H1 (cell line): ENCODE results near the gene TFDP1. TPM values are rescaled to one million over a fixed set of nuclear protein-coding genes. Genes with fewer than 3 reads are reported as not detected.
A peak's percentile ranks its signal among the peaks of the same experiment; 100 is the strongest.

Experiments
- CTCF ChIA-PET: fragments of 300-600 bp; sonication (Branson Sonifier 250); formaldehyde crosslinking; loops from one replicate; lab custom pipeline; 2021; ENCODE audit not compliant: partially characterized antibody; lab: Charles Lee
- POLR2A ChIA-PET: fragments of 300-600 bp; sonication (Branson Sonifier 250); formaldehyde crosslinking; loops from one replicate; lab custom pipeline; 2021; ENCODE audit warnings: inconsistent platforms; ENCODE audit not compliant: partially characterized antibody; lab: Charles Lee
- DNase-seq, 2 experiments: peaks; one replicate each; pipeline versions ENCODE4 v3.0.0 to v3.0.0-alpha.2; 2010 to 2022; ENCODE audit warnings: low spot score in 2 of 2, low read depth in 1 of 2, mixed read lengths in 1 of 2
- FAIRE-seq: peaks from 2 replicates; lab custom pipeline; 2011; peaks lifted over from hg19 to GRCh38; lab: Jason Lieb, UNC
- H2AFZ ChIP-seq: 2 replicates; pipeline ENCODE4 v1.8.1; 2012; ENCODE audit warnings: low read length, inconsistent platforms
- H2AK5ac ChIP-seq: 2 replicates; pipeline ENCODE4 v1.6.1; 2013; ENCODE audit warnings: low read depth, low read length
- H2BK120ac ChIP-seq: replicated peaks from 2 replicates; pipeline ENCODE3; 2013; ENCODE audit warnings: low read depth, low read length, inconsistent platforms
- H2BK12ac ChIP-seq: 2 replicates; pipeline ENCODE4 v1.6.1; 2013; ENCODE audit warnings: low read depth, low read length
- H2BK15ac ChIP-seq: 2 replicates; pipeline ENCODE4 v1.6.1; 2013; ENCODE audit warnings: low read length
- H2BK20ac ChIP-seq: 2 replicates; pipeline ENCODE4 v1.6.1; 2013; ENCODE audit warnings: low read length
- H2BK5ac ChIP-seq: 2 replicates; pipeline ENCODE4 v1.6.1; 2013; ENCODE audit warnings: low read depth, low read length
- H3K14ac ChIP-seq: 2 replicates; pipeline ENCODE4 v1.6.1; 2013; ENCODE audit warnings: inconsistent platforms; ENCODE audit not compliant: insufficient read length
- H3K18ac ChIP-seq: 2 replicates; pipeline ENCODE4 v1.6.1; 2013; ENCODE audit warnings: low read length; ENCODE audit errors: extremely low read depth
- H3K23ac ChIP-seq: 2 replicates; pipeline ENCODE4 v1.6.1; 2013; ENCODE audit warnings: inconsistent platforms; ENCODE audit not compliant: insufficient read length
- H3K23me2 ChIP-seq: 2 replicates; pipeline ENCODE4 v1.6.1; 2013; ENCODE audit warnings: low read depth, low read length
- H3K27ac ChIP-seq: 2 replicates; pipeline ENCODE4 v1.6.1; 2011; ENCODE audit warnings: low read depth, low read length, inconsistent platforms
- H3K27me3 ChIP-seq, 4 experiments: replicated peaks in 1 of 4; 1 replicate in 1 of 4; 2 replicates in 3 of 4; pipeline versions ENCODE4 v1.6.1 to v1.8.1; 2011 to 2013; ENCODE audit warnings: low read length in 3 of 4, mild to moderate bottlenecking in 3 of 4, inconsistent platforms in 2 of 4, mixed read lengths in 2 of 4, moderate library complexity in 1 of 4; ENCODE audit not compliant: control insufficient read depth in 3 of 4, insufficient read depth in 3 of 4; ENCODE audit errors: extremely low read depth in 1 of 4
- H3K36me3 ChIP-seq, 4 experiments: 2 replicates each; pipeline versions ENCODE4 v1.6.1 to v1.8.1; 2011 to 2013; ENCODE audit warnings: mild to moderate bottlenecking in 4 of 4, low read length in 3 of 4, moderate library complexity in 2 of 4, control low read depth in 1 of 4, inconsistent platforms in 1 of 4; ENCODE audit not compliant: insufficient read depth in 4 of 4, control insufficient read depth in 2 of 4
- H3K4ac ChIP-seq: replicated peaks from 2 replicates; pipeline ENCODE3; 2013; ENCODE audit warnings: low read length, low read depth, mixed read lengths, inconsistent platforms; ENCODE audit not compliant: insufficient read length
- H3K4me1 ChIP-seq, 4 experiments: replicated peaks in 1 of 4; 1 replicate in 1 of 4; 2 replicates in 3 of 4; pipeline versions ENCODE4 v1.6.1 to v1.8.1; 2011 to 2013; ENCODE audit warnings: low read length in 3 of 4, inconsistent platforms in 2 of 4, mixed read lengths in 1 of 4; ENCODE audit not compliant: insufficient read depth in 4 of 4, control insufficient read depth in 3 of 4
- H3K4me2 ChIP-seq, 2 experiments: 2 replicates each; pipeline versions ENCODE4 v1.6.1 to v1.8.1; 2011 to 2013; ENCODE audit warnings: low read depth in 2 of 2, low read length in 2 of 2, control low read depth in 1 of 2, inconsistent platforms in 1 of 2, mild to moderate bottlenecking in 1 of 2; ENCODE audit not compliant: insufficient read depth in 1 of 2
- H3K4me3 ChIP-seq, 4 experiments: fragments of 200-600, 300-600 bp in 1 of 4; sonication (generic), shearing (Covaris generic), sonication (Bioruptor Twin) in 1 of 4; 2 replicates each; pipeline versions ENCODE4 v1.5.1 to v1.8.1; 2011 to 2016; ENCODE audit warnings: low read length in 4 of 4, low read depth in 3 of 4, control low read depth in 2 of 4, inconsistent platforms in 2 of 4, mild to moderate bottlenecking in 2 of 4, mixed read lengths in 1 of 4, moderate library complexity in 1 of 4; ENCODE audit not compliant: insufficient read depth in 2 of 4; ENCODE audit errors: extremely low read depth in 1 of 4
- H3K56ac ChIP-seq: replicated peaks from 2 replicates; pipeline ENCODE3; 2013; ENCODE audit warnings: low read depth, mild to moderate bottlenecking, mixed read lengths, low read length, inconsistent platforms; ENCODE audit not compliant: insufficient read length
- H3K79me1 ChIP-seq: 2 replicates; pipeline ENCODE4 v1.6.1; 2013; ENCODE audit warnings: low read depth, low read length, control low read depth
- H3K79me2 ChIP-seq, 2 experiments: 2 replicates each; pipeline versions ENCODE4 v1.6.1 to v1.8.1; 2012 to 2013; ENCODE audit warnings: low read length in 2 of 2, mild to moderate bottlenecking in 2 of 2, inconsistent platforms in 1 of 2; ENCODE audit not compliant: insufficient read depth in 2 of 2, control insufficient read depth in 1 of 2
- H3K9ac ChIP-seq, 4 experiments: replicated peaks in 1 of 4; 1 replicate in 1 of 4; 2 replicates in 3 of 4; pipeline versions ENCODE4 v1.6.1 to v1.8.1; 2011 to 2013; ENCODE audit warnings: low read depth in 3 of 4, low read length in 3 of 4, control low read depth in 2 of 4, mild to moderate bottlenecking in 2 of 4, moderate library complexity in 2 of 4, inconsistent platforms in 1 of 4; ENCODE audit errors: extremely low read depth in 1 of 4
- H3K9me3 ChIP-seq, 2 experiments: 2 replicates each; pipeline versions ENCODE4 v1.6.1 to v1.8.1; 2012 to 2013; ENCODE audit warnings: mild to moderate bottlenecking in 2 of 2, moderate library complexity in 2 of 2, control low read depth in 1 of 2, inconsistent platforms in 1 of 2, low read depth in 1 of 2, low read length in 1 of 2, mixed read lengths in 1 of 2; ENCODE audit not compliant: insufficient read depth in 2 of 2
- H4K20me1 ChIP-seq, 2 experiments: replicated peaks in 1 of 2; 2 replicates each; pipeline versions ENCODE3 to v1.8.1; 2011 to 2013; ENCODE audit warnings: inconsistent platforms in 2 of 2, low read length in 2 of 2, mild to moderate bottlenecking in 1 of 2; ENCODE audit not compliant: insufficient read depth in 2 of 2, control insufficient read depth in 1 of 2
- H4K5ac ChIP-seq: 2 replicates; pipeline ENCODE4 v1.6.1; 2013; ENCODE audit warnings: low read length, low read depth, mixed read lengths, inconsistent platforms; ENCODE audit not compliant: insufficient read length
- H4K8ac ChIP-seq: 2 replicates; pipeline ENCODE4 v1.8.0; 2013; ENCODE audit warnings: mild to moderate bottlenecking, moderate library complexity, low read length, inconsistent platforms; ENCODE audit not compliant: insufficient read depth; ENCODE audit errors: extremely low read depth
- H4K91ac ChIP-seq: replicated peaks from 2 replicates; pipeline ENCODE3; 2013; ENCODE audit warnings: low read length, mixed read lengths, inconsistent platforms; ENCODE audit not compliant: insufficient read length
- BACH1 ChIP-seq: IDR thresholded peaks from 2 replicates; pipeline ENCODE4 v1.6.1; 2012; ENCODE audit warnings: low read length, improper control_type of control experiment
- GTF2F1 ChIP-seq: IDR thresholded peaks from 2 replicates; pipeline ENCODE4 v1.6.1; 2012; ENCODE audit warnings: low read depth, low read length, improper control_type of control experiment, borderline replicate concordance
- WGBS, 2 experiments: shearing (Covaris generic) in 1 of 2; methylation state at CpG; one replicate each; pipeline versions ENCODE4 v1.1.6 to v1.1.7; 2013 to 2015; ENCODE audit warnings: low lambda C conversion rate in 2 of 2, mixed read lengths in 2 of 2, inconsistent platforms in 1 of 2, low coverage in 1 of 2, missing lambda C conversion rate in 1 of 2; ENCODE audit not compliant: insufficient replicate concordance in 2 of 2, insufficient coverage in 1 of 2, insufficient read length in 1 of 2; ENCODE audit errors: extremely low coverage in 1 of 2, missing lambda C conversion rate in 1 of 2; 5-methylcytosine and 5-hydroxymethylcytosine counted together
- polyA plus RNA-seq, 7 experiments: library from polyadenylated mRNA; depleted of rRNA in 3 of 7; stranded (reverse) in 5 of 7; unstranded in 2 of 7; fragments of >200 nt in 5 of 7; fragments of 200-250 nt in 2 of 7; gene quantifications; 1 replicate in 5 of 7; 2 replicates in 1 of 7; 4 replicates in 1 of 7; pipeline versions ENCODE4 v1.2.1 to v1.2.3, GENCODE V29; 2011 to 2013; ENCODE audit warnings: missing spikeins in 2 of 7, mixed read lengths in 2 of 7
- total RNA-seq: library from RNA; stranded (reverse); fragmentation: NEBNext Ultra II Directional; extraction: Animal tissue kit (Norgen Biotek cat#: 25700); gene quantifications from 2 replicates; pipeline ENCODE4 v1.2.1, GENCODE V29; 2021

The TFDP1 gene
- total and polyA plus RNA-seq, 2 of the 8 experiments (the other 6 are each of a cell fraction or from before 2014, with no cell fraction given) = 43.6 to 81.9 TPM

DNA sequence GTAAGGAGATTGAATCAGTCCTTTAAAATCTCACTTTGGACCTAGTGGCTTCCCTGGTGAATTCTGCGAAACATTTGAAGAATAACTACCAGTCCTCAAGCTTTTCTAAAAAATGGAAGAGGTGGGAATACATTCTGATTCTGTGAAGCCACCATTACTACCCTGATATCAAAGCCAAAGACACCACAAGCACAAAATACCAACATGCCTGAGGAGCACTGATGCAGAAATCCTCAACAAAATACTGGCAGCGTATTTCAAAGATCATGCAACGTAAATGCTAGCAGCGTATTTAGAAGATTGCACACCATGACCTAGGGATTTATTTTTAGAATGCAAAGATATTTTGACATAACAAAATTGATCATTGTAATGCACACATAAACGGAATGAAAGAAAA is 59.0 kb downstream of the TFDP1 start:
- Histone ChIP-seq H2BK20ac (no peak overlapping the region), H3K4me3 (no peak overlapping the region), H3K23ac (no peak overlapping the region), H2BK15ac (no peak overlapping the region), H3K9me3 (peaks cover 29 to 42% of the 10 kb centered on the region in 2 experiments), H4K8ac (no peak overlapping the region), H3K56ac (no peak overlapping the region), H2BK12ac (no peak overlapping the region), H3K4me1 (no peaks in the 10 kb centered on the region), H3K23me2 (no peaks in the 10 kb centered on the region), H4K20me1 (no peaks in the 10 kb centered on the region), H3K9ac (no peak overlapping the region), H2BK5ac (no peak overlapping the region), H3K79me1 (no peaks in the 10 kb centered on the region), H2BK120ac (no peak overlapping the region), H4K91ac (no peak overlapping the region), H3K14ac (no peak overlapping the region), H3K27me3 (no peaks in the 10 kb centered on the region), H2AFZ (no peak overlapping the region), H3K4ac (no peak overlapping the region), H3K36me3 (peaks cover 8 to 34% (median 21%) of the 10 kb centered on the region in 4 experiments; a peak in 7 of 8 replicates), H3K18ac (no peak overlapping the region), H3K27ac (no peak overlapping the region), H4K5ac (no peak overlapping the region), H3K4me2 (no peak overlapping the region), H2AK5ac (no peak overlapping the region), H3K79me2 (no peaks in the 10 kb centered on the region)
- WGBS, 2 experiments = 98% methylated on average over 5 of the region's 5 CpGs; no CpG with 5 or more reads in 1 of the 2 experiments
- no peak for FAIRE-seq
- ChIA-PET POLR2A (interaction anchor here (0.7 to 0.9 kb wide), 2 partner anchors 7 to 11 kb away, joined by 3 read pairs; no protein-coding TSS in a partner anchor), CTCF (interaction anchor here (1.1 kb wide), 1 partner anchor 22 kb away, joined by 3 read pairs; no protein-coding TSS in a partner anchor)
- TF ChIP-seq GTF2F1 (0 out of 2 replicates have a peak, but pooled peaks have one; percentile 34), BACH1 (no peak)
- no peak for DNase-seq
